GM19463 (cell line): ENCODE results near the gene UPF3A.
"Not testable (repeated sequence)": the region's sequence is repeated elsewhere in the genome, so short reads cannot be mapped to it uniquely, and the experiment has no call there.

ENCODE experiments used
- ATAC-seq: cut with Tn5 transposase; IDR thresholded peaks from one replicate; pipeline ENCODE4 v1.9.1; 2021; ENCODE audit warnings: mild to moderate bottlenecking, moderate library complexity; ENCODE audit not compliant: unreplicated experiment

Gene UPF3A

DNA sequence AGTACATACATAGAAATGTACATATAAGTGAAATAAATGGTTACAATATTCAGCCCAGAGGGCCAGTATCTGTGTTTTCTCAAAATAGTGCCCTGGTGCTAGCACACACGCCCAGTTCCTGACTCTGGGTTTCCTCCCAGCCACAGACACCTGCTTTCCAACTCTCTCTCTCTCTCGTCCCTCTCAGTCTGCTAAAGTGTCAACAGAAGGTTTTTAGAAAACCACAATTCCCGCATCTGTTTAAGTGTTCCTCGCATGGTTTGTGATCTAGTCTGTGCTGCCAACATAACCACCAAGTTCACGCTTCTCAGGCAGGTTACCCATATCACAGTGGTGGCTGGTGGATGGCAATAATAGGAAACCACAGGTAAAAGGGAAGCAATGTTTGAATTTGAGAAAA lies 17.8 kb upstream of the UPF3A start:
- peak; percentile 46 for ATAC-seq

DNA sequence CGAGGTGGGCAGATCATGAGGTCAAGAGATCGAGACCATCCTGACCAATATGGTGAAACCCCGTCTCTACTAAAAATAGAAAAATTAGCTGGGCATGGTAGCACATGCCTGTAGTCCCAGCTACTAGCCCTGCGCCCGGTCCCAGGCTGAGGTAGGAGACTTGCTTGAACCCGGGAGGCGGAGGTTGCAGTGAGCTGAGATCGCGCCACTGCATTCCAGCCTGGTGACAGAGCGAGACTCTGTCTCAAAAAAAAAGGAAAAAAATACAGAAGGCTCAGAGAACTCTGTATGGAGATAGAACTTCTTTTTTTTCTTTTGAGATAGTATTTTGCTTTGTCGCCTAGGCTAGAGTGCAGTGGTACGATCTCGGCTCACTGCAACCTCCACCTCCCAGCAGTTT lies 17.1 kb upstream of the UPF3A start:
- not testable (repeated sequence) for ATAC-seq

DNA sequence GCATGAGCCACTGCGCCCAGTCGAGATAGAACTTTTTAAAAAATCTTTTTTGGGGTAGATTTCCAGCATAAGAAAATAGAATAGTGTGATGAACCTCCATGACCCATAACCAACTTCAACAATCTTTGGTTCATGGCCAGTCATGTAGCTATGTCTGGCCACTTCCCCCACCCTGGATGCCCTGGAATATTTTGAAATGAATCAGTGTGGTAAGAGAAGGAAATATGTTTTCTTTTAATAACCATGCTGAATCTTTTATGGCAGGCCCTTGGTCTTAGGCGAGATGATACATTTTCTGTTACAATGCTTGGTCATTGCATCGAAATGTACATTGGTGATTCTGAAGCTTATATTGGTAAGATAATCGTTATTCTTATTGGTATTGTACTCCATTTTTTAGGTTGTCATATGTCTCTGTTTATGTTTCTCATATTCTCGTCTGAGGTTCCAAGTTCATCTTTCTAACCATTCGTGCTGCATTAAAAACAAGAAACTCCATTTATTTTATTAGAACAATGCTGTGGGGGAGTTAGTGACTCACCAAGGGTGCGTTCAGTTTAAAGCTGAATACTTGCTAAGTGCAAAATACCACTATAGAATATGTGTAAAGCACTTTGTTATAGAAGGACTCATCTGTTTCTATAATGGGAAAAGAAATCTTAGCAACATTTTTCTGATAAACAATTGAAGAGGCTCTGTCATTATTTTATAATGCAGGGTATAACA lies 16.4 kb upstream of the UPF3A start:
- no peak for ATAC-seq

DNA sequence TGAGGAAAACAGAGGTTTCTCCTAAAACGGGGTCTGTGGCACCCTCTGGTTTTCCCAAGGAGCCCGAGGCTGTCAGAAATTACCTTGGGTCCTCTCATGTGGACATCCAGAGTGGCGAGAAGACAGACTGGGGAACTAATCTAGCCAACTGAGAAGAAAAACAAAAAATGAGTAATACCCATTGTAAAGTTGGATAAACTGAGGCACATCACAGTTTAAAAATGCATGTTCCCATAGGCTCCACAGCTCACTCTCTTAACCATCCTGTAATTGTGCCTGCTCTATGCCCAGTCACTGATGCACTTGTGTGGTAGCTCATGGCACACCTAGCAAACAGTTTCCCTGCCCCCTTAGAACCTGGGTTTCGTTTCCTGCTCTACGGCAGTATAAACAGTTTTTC lies 15.2 kb upstream of the UPF3A start:
- no peak for ATAC-seq

DNA sequence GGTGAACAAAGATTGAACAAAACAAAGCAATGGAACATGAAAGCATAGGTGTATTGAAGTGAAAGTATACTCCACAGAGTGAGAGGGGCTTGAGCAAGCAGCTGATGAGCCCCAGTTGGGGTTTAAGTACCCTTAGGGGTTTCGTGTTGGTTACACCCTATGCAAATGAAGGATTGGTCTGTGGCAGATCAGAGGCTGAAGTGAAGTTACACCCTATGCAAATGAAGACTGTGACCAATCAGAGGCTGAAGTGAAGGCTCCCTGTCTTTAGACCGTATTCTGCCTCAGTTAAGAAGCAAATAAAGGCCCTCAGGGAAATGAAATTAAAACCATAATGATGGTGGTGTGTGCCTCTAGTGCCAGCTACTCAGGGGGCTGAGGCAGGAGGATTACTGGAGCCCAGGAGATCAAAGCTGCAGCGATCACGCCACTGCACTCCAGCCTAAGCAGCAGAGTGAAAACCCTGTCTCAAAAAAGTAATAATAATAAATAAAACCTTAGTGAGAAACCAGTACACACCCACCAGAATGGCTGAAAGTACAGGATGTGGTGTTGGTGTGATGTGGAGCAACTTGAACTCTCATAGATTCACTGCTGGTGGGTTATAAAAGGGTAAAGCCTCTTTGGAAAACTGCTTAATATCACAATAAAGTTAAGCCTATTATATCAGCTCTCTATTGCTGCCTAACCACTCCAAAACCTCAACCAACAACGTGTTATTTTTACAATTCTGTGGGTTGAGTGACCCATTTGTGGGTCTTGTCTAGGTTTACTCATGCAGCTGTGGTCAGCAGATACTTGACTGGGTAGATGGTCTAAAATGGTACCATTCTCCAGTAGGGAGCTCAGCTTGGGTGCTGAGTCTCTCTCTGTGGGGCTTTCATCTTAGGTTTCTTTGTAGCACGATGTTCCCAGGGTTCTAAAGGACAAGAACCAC lies 12.8 kb upstream of the UPF3A start:
- no peak for ATAC-seq

DNA sequence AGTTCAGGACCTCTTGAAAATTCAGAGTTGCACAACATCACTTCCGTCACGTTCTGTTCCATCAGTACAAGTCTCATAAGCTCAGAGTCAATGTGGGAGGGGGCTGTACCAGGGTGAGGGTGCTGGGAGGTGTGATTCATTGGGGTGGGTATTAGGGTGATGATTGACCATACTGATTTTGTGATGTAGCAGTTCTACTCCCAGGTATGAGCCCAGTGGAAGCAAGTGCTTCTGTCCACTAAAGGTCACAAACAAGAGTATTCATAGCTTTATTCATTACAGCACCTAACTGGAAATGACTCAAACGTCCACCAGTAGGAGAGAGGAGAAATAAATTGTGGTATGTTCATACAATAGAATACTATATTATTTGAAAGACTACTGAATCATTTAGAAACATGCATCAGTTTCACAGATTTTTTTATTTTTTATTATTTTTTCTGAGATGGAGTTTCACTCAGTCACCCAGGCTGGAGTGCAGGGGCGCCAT lies 12.1 kb upstream of the UPF3A start:
- no peak for ATAC-seq

DNA sequence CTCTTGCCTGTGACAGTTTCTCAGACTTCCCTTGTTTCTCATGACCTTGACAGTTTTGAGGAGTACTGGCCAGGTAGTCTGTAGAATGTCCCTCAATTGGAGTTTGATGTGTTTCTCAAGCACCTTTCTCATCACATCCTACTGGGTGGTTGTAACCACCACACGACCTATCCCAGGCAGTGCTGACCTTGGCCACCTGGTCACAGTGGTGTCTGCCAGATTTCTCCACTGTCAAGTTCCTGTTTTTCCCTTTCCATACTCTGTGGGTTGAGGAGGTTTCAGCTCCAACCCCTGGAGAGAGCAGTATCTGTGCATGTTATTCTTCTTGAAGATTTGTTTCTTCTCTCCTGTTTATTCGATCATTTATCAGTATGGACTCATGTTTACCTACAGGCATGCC lies 8.4 kb upstream of the UPF3A start:
- no peak for ATAC-seq

DNA sequence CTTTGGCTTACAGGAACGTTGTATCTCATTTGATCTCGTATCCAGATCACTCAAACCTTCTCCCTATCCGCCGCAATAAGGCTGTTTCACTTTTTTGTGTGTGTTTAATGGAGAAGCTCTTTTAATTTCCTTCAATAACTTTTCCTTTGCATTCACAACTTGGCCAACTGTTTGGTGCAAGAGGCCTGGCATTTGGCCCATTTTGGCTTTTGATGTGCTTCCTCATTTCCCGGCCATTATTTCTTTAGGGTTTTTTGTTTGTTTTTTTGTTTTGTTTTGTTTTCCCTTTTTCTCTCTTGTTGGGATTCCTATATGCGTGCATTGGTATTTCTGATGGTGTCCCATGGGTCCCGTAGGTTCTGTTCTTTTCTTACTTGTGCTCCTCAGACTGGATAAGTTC lies 6.1 kb upstream of the UPF3A start:
- ATAC-seq, result no peak

DNA sequence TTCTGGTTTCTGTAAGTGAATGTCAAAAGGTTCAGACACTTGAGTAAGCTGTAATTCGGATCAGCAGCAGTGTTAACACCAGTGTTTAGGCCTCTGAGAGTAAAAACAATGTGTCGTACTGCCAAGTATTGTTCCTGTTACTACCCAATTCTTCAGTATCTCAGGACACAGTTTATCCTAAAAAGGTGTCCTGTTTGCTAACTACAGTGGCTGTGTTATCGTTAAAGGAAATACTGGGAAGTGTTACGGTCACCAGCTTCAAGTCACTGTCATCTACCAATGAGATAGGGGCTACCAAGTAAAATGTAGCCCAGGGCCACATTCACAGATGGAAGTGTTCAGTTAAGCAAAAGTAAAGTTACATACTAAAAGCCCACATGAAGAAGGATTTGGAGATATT lies 2.3 kb upstream of the UPF3A start:
- no peak for ATAC-seq

DNA sequence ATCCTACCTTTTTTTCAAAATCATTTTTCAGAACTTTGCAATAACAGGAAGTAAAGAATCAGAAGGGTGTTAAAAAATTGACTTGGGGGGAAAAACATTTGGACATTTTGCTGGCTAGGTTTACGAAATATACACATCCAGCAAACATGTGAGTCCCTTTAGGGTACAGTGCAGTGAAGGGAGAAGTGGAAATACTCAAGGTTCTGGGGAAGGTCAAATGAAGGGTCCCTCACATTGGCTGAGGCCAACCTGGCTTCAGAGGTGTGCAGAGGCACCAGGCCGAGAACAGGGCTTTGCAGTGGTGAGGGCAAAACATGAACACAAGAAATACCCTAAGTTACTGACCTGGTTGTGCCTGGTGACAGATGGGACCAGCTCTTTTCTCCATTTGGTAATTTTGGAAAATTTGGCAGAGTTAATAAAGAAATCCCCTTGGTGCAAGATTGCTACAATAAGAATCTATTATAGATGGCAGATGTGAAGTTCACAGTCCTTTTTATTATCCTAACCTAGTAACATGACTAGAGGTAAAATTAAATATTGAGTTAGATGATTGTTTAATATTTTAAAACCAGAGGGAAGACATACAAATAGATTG lies 1.5 kb upstream of the UPF3A start:
- no peak for ATAC-seq

DNA sequence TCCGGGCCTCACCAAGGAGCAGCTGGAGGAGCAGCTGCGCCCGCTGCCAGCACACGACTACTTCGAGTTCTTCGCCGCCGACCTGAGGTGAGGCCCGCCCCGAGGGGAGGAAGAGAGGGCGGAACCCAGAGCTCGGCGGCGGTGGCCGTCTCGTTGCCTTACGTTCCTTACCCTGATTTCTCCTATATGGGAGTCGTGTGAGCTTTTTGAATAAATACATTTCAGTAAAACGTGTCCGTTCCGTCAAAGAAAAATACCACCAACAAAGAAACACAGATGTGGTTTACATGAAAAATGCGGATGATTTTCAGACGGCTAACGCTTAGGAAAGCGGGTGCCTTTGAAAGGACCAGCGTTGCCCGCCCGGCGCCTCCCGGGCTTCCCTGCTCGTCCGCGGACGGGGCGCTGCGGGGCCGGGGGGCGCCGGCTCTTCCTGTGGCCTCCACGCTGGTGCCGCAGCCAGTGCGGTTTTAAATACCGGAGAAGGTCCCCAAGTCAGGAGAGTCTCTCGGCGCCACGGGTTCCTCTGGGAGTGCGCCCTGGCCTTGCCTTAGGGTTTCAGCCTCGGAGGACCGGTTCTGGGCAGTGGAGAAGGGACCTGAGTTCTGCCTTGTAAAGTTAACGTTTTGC lies 755 bp downstream of the UPF3A start:
- ATAC-seq, result peak; percentile 50

DNA sequence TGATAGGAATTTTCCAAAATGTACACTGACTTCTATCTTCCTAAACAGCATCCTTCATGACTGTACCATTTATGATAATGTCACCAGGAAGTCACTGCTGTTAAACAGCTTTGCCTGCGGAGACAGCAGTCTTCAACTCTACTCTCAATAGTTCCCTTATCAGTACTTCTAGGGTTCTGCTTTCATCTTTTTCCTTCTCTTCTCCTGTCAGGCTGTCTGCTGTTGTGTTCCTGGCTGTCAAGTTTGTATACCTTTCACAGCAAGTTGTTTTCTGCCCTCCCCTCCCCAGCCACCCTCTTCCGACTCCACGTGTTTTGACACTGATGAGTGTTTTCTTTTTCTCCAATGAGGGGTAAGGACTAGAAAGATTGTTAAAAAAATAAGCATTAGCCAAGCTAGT lies 2.2 kb downstream of the UPF3A start:
- ATAC-seq, result no peak

DNA sequence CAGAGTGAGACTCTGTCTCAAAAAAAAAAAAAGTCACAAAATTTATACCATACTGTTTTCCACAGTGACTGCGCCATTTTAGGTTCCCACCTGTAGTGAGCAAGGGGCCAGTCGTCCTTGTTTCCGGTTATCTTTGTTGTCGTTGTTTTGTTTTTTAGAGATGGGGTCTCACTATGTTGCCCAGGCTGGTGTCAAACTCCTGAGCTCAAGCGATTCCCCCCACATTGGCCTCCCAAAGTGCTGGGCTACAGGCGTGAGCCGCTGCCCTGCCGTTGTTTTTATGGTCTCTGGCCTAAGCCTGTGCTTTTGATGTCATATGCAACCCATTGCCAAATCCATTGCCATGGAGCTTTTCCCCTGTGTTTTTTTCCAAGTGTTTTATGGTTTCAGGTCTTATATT lies 3.3 kb downstream of the UPF3A start:
- ATAC-seq, result no peak

DNA sequence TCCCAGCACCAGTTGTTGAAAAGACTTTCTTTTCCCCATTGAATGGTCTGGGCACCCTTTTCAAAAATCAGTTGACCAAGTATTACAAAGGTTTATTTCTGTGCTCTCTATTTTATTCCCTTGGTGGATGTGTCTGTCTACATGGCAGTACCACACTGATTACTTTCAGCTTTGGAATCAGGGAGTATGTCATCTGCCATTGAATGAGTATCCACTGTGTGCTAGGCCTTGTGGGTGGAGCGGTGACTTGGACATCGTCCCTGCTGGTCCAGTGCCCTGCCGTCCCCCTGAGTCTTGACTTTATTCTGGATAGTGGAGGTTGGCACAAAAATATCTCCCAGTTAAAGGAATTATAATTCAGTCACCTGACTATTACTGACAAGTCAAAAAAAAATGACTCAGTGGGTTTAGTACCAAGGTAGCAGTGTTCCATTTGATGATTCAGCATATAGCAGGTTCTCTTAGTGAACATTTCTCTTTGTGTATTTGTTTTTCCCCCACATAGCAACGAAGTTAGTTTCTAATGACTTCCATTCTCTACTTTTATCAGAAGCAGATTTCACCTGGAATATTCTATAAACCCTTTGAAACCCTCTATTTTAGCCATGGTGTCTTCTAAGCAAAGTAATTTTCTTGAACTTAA lies 3.9 kb downstream of the UPF3A start:
- ATAC-seq, result no peak

DNA sequence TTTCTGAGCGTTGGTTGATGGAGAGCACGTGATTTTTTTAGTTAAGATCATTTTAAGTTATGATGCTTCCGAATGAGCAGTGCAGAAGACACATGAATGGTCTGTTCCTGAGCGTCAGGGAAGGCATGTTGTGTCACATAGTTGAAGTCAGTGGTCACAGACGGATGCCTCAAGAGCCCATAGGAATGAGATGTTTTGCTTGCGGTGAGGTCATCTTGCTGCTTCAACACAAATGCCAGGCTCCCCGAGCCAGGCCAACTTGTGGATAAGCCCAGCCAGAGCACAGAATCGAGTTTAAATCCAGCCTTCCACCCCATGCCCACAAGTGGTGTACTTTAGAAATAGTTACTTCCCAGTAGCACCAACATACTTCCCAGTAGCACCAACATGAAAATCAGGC lies 5.4 kb downstream of the UPF3A start:
- ATAC-seq, result no peak

DNA sequence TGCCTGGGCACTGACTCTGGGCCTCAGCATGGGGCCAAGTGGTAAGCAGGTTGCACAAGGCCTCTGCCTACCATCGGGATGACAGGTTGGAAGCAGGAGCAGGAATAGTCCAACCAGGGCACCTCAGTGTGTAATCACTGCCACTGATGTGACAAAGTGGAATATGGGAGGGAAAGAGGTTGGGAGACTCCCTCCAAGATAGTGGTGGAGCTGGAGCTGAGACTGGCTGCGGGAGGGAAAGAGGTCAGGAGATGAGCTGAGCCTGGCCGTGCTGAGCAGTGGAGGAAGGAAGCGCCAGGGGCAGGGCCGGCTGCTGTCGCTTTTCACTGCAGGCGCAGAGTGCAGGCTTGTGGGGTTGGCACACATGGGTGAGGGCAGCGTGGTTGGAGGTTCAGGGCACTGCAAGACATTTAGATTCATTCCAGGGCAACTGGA lies 6.8 kb downstream of the UPF3A start:
- no peak for ATAC-seq

DNA sequence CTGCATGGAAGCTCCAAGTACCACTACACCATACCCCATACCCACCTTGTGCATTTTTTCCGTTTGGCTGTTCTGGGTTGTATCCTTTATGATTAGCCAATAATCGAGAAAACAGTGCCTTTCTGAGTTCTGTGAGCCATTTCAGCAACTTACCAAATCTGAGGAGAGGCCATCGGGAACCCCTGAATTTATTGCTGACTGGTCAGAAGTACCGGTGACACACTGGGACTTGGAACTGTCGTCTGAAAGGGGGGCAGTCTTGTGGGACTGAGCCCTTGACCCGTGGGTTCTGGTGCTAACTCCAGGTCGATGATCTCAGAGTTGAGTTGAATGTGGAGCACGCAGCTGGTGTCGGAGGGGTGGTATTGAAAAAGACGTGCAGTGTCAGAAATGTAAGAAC lies 15.0 kb downstream of the UPF3A start:
- no peak for ATAC-seq

DNA sequence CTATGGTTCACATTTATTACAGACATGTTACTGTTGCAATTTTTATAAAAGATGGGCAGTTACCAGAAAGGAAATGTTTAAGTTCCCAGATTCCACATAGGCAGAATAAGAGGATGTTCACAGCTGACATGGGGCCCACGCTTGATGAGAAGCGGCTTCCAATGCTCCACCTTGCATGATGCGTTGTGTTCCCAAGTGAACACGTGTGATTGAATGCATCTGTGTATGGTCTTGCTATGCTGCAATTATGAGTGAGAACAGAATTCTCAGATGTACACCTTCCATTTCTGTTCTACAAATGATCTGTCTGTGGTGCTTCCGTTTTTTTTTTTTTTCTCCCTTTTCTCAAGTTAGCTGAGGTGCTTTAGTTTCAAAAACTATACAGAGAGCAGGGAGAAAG lies 15.5 kb downstream of the UPF3A start:
- no peak for ATAC-seq

DNA sequence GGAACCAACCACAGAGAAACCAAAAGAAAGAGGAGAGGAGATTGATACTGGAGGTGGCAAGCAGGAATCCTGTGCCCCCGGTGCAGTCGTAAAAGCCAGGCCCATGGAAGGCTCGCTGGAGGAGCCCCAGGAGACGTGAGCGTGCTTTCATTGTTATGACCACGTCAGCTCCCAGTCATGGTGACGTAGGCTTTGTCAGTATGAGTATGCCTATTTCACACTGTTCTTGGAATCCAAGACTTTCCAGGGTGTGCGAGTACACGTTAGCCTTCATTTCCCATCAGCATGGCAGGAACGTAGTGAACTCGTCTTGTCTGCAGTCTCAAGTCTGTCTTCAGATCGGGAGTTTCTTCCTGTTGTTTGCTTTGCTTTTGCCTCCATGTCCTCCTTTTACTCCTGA lies 17.5 kb downstream of the UPF3A start:
- ATAC-seq, result no peak

DNA sequence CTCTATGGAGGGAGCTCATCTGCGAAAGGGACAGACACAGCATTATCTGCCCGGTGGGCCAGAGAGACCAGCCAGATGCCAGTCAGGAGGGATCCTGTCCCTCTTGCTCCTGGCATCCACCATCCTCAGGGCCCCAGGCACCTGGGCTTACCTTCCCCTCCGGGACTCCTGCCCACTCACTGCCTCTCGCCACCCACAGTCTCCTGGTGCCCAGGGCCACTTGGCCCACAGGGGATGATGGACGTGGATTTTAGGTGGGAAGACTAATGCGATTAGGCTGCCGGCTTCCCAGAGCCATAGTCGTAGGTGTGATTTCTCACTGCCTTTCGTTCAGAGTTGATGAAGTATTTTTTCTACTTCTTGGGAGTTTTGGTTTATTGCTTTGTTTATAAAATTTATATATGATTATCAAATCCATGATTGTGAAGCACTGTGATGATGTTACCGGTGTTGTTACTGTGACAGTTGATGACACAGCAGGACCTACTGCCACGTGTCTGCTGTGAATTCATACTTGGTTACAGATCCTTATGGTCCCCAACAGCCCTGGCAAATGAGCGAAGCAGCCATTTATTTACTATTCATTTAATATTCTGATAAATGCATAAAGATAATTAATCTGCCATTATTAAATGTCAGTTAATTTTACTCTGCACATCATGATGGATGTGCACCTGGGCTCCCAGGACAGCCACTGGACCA lies 18.4 kb downstream of the UPF3A start:
- no peak for ATAC-seq
